Measurements from ENCODE around the gene CAT.

GRCh38 chr11:34425867-34426266 is 12.9 kb upstream of the CAT start:
- TF ChIP-seq CTCF (IDR thresholded peaks at IDR 0.05; ENCODE audit: low read depth, low read length, poor library complexity, severe bottlenecking) (no peak), EZH2phosphoT487 (IDR thresholded peaks at IDR 0.05; ENCODE audit: borderline replicate concordance, low read length) (no peak)
